HG03565 (cell line): ENCODE measurements around the gene ANKRD44.

Experiments
- ATAC-seq: cut with Tn5 transposase; IDR thresholded peaks from one replicate; pipeline ENCODE4 v1.9.1; 2021; ENCODE audit warnings: mild to moderate bottlenecking, moderate library complexity; ENCODE audit not compliant: unreplicated experiment

The ANKRD44 gene

DNA sequence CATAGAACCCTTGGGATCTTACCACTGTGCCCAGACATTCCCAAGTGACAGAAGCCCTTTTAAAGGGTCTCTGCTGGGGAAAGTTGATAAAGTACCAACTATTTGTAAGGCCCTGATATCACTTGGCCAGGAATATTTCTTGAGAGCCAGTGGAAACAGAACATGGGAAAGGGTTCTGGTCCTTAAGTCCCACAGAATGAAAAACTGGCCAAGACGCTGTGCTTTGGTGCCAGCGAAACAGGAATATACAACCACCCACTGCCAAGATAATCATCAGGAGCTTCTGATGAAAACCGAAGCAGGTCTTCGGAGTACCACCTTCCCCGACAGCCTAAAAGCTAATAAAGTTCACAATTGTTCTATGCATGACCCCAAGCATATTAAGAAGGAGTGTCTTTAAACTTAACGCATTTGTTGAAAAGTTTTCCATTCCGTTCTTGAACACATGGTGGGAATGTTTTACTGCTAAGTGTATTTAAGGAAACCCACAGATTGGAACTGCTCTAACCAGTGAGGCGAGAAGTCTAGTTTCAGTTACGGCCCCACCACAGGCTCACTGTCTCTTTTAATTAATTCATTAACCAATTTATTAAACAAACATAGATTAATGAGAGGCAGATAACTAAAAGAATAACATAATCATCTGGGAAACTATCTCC is 152.6 kb downstream of the ANKRD44 start:
- no peak for ATAC-seq

DNA sequence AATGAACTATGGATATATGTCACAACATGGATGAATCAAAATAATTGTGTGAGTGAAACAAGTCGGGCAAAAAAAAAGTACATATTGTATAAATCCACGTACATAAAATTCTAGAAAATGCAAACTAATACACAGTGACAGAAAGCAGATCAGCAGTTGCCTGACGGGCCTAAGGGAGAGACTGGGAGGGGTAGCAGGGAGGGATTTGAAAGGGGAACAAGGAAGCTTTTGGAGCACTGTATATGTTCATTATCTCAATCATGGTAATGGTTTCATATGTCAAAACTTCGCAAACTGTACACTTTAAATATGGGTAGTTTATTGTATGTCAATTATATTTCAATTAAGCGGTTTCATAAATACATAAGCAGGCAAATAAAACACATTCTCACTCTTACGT is 153.8 kb downstream of the ANKRD44 start:
- ATAC-seq = no peak

DNA sequence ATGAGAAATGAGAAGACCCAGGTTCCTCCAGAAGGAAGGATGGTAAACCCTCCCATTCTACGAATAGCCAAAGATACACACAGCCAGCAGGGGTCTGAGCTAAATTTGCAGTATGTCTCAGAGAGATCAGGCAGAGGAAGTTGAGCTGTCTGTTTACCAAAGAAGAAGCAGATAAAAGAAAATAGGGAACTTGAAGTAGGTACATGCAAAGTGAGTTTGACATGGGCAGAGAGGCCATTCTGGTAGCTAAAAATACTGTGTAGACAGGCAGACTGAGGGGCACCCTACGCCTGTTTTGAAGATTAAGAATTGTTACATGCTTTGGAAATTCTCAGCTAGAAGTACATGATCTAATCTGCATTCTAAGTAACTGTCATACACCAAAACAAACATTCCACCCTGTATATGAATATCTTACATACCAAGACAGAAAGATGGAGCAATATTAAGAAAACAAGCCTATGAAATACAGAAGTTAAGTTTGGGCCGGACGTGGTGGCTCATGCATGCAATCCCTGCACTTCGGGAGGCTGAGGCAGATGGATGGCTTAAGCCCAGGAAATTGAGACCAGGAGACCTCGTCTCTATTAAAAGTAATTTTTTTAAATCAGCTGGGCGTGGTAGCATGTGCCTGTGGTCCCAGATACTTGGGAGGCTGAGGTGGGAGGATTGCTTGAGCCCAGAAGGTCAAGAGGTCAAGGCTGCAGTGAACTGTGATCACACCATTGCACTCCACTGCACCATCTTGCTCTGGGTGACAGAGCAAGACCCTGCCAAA is 157.9 kb downstream of the ANKRD44 start:
- peak; percentile 86 for ATAC-seq

DNA sequence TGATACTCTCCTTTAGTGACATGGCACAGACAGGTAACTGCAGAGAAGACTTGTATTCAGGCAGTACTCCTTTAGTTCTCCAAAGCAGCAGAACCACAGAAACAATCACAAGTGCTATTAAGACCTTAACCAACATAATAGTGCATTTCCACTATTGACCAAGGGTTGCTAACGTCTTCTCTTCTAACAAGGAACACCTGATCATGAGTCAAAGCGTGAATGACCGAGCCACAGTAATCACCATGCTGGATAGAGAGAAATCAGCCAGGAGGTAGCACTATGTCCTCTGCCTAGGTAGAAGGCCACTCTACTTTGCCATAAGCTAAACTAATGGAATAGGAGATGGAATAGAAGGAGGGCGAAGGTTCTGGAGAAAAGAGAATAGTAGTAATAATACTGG is 161.0 kb downstream of the ANKRD44 start:
- ATAC-seq = no peak

DNA sequence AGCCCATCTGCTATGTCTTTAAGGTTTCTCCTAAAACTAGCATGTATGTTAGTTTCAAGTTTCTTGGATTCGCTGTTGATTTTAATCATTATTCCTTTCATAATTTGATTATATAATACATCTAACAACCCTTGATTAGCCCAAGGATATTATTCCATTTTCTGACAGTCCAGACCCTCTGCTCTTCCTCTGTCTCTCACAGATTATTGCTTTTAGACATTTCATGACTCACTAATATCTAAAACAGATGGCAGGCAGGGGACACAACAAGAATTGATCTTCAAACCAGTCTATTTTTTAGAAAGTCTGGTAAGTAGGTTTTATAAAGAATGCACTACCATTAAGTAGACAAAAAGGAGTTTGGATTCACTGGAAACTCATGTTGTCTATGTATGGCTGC is 162.2 kb downstream of the ANKRD44 start:
- ATAC-seq = no peak

DNA sequence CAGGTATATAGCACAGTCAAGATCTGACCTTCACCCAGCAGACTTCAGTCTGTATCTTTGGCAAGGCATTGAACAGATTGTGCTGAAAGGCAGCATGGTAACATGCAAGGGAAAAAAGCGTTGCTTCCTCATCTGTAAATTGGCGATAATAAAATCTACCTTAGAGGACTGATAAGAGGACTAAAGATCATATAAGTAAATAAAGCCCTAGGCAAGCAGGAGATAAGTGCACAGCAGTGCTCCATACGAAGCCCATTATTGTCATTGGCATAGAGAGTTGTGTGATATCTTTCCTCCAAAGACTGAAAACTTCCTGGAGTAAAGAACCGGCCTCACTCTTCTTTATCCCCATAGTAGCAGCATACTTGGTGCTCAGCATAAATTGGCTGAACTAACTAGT is 162.6 kb downstream of the ANKRD44 start:
- ATAC-seq = no peak

DNA sequence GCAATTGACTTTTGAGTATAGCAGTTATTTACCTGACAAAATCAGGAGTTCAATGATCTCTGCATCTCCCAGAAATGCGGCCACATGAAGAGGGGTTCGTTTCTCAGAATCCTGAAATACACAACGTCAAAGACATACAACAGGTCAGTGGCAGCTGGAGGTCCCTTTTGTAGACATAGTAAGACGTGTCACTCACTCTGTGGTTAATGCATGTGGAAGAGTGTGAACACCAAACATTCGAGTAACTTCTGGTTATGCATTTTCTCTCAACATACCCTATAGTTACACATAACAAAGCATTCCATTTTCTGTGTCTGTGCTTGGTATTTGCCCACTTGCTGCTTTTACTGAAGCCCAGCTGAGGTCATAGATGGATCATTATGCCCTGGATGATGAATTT is 163.6 kb downstream of the ANKRD44 start:
- ATAC-seq = no peak

DNA sequence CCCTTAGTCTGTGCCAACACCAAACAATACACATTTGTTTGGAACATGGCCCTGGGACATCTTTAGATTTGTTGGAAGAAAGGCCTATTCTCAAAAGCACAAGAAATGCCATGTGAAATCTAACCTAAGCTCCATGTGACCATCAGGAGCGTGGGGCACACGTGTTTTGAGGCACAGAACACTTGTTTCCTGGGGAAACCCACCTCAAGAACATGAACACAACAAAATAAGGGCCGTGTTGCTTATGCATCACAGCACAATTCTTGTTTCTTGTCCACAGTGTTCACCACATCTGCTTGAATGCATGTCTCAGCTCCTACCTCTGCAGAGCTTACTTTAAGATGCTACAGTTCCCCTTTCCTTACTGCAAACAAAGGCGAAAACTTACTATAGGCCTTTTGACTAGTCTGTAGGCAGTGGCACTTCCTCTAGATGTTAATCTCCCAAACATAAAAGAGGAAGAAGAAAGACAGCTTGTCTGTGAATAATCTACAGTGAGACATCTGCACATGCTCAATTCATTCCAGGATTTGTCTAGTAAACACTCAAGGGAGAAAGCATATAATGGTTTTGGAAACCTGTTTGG is 165.0 kb downstream of the ANKRD44 start:
- peak; percentile 96 for ATAC-seq

DNA sequence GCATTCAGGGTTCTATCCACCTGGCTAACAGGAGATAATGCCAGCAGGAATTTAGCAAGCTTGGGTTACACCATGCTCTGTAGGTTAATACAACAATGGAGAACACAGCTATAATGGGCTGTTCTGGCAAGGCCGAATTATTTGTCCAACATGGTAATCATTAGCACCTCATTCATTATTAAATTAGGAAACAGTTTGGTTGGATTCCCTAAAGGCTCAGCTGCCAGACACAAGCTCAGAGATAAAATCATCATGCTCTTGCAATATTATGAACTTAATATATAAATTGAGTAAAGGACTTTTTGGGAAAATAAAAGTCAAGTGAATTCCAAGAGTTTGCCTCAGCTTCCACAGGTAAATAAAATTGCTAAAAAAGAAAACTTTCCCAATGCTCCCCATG is 166.4 kb downstream of the ANKRD44 start:
- ATAC-seq = no peak

DNA sequence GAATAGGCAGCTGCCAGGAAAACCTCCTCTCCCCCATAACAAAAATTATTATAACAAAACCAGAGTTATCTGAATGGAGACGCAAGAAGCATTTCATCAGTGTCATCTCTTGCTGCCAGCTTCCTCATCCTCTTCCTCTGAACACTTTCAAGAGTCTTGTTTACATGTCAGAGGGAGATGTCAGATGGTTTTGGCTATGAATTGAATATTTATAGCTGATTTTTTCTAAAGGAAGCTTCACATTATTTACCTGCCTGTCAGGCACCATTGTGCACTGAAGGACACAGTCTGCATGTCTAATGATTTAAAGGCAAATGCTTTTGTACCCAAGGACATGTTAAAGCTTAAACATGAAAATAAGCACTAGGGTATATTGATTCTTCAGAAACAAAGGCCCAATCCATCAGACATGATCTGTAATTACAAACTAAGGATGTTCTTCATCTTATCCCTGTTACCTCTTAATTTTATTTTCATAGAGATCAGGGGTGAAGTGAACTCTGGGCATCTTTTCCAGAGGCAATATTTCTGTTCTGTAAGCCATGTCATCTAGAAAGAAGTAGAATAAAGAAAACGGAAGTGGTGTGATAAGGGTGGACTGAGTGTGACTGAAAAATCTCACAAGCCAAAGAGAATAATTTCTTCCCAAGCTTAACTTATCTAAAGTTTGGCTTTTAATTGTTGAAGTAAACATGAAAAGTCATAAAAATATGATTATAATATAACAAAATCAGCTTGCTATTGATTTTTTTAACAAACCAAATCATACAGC is 168.7 kb downstream of the ANKRD44 start:
- no peak for ATAC-seq

DNA sequence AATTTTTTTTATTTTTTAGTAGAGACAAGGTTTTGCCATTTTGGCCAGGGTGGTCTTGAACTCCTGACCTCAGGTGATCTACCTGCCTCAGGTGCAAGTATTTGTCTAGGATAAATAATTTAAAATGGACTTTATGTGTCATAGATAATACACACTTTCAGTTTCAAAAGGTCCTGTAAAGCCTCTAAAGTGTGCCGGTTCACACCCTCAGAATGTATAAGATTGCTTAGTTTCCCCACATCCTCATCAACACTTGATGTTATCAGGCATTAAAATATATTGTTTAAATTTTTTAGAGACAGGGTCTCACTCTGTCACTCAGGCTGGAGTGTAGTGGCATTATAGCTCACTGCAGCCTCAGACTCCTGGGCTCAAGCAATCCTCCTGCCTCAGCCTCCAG is 170.5 kb downstream of the ANKRD44 start:
- no peak for ATAC-seq

DNA sequence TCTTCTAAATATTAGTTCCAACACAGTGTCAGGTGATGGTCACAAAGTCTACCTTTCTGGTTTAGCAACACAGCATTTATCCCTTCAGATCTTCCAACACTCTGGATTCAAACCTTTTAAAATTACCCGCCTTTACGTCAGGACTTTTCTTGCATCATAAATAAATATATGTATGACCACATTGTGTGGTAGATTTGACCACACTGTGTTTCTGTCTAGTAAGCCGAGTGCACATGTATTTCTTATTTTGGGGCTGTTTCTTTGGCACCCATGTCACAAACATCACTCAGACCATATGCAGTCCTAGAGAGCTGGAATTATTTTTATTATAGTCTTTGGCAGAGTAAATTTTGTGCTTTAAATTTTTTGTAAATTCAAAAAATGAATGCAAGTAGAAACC is 172.1 kb downstream of the ANKRD44 start:
- ATAC-seq = no peak

DNA sequence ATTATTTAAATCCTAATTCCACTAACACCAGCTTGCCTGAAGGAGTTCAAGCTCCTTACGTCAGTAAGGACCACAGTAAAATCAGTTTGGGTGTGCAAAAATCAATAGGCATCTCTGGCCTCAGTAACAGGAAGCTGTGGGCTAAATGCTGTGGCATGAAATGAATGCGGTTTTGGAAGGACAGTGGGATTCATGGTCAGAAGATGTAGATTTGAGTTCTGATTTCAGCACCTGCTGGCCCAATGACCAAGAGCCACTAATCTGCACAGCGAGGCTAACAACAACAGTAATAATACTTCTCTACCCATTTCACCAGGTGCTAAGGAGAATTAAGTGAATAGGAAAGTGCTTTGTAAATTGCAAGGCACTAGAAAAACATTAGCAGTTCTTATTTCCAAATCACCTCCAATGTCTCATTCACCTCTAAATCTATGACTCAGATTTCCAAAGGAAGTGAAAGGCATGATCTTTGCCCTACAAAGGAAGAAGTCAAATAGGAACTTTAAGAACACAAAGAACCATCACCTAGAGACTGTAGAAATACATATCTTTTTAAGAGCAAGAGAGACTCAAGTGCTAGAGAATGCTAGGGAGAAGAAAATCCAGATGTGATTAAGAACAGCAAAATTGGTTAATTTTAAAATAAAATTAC is 172.6 kb downstream of the ANKRD44 start:
- ATAC-seq = no peak

DNA sequence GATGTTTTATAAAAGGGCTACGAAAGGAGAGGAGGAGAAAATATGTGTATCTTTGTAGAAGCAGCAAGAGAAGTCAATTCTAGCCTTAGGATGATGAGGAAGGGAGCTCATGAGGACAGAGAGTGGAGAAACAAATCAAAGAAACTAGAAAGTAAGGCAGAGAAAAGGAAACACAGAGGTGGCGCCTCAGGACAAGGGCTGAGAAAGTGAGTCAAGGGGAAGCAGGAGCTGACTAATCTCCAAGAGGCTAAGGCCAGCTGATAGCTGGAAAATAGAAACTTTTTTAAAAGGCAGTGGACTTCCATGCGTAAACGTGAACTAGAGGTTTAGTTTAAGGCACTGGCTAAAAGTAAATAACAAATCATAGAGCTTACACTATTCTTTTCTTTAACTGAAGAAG is 173.3 kb downstream of the ANKRD44 start:
- ATAC-seq = no peak

DNA sequence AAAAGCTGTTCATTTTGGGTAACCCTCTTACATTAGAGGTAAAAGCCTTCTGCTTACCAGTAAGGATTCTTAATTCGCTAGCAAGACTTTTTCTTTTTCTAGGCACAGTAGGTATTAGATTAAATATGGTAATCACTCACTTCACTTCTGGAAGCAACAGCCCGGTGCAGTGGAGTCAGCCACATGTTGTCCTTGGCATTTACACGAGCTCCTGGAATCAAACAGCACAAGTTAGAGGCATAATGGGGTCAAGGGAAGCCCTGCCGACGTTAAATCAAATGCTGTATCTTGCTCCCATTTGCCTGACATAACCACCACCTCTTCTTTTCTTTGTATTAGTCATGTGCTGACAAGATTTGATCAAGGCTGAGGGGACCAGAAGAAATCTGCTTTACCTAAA is 174.1 kb downstream of the ANKRD44 start:
- no peak for ATAC-seq

DNA sequence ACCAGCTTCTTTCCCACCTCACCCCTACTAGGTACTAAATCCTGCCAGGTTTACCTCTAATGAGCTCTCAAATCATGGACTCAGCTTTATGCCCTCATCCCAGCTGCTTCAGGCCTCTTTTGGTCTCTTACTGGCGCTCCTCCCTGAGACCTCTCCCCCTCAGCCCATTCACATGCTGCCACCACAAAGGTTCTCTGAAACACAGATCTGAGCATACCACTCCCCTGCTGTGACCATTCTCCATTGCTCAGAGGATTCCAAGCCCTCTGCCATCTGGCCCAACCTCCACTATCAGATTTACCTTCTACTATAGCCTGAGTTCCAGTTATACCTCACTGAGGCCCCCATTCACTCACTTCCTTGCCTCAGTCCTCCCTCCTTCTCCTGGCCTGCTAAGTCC is 174.8 kb downstream of the ANKRD44 start:
- no peak for ATAC-seq

DNA sequence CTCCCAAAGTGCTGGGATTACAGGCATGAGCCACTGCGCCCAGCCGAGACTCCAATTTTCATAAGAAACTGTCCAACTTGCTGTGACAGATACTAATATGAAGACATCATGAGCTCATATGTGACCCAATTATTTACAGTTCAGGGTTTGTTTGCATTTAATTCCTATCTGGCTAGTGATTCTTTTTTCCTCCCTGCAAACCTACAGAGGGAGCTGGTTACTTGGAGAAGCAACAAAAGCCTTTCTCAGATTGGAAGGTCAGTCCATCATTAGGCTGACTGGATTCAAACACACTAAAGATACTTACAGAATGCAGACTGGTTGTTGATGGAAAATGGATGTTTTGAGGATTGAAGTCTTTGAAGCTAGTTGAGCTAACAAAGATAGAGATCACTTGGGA is 176.4 kb downstream of the ANKRD44 start:
- ATAC-seq = no peak

DNA sequence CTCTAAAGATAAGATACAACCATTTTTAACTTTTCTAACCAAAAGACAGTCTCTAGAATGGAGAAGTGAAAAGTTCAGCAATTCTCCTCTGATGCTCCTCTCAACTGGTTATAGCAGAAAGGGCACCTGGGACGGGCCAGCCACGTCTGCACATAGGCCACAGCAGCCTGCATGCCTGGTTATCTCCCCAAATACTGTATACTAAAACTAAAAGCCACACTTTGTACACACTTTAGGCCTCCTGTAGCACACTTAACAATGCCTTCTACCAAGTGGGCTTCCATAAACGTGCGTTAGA is 179.1 kb downstream of the ANKRD44 start:
- peak; percentile 69 for ATAC-seq

DNA sequence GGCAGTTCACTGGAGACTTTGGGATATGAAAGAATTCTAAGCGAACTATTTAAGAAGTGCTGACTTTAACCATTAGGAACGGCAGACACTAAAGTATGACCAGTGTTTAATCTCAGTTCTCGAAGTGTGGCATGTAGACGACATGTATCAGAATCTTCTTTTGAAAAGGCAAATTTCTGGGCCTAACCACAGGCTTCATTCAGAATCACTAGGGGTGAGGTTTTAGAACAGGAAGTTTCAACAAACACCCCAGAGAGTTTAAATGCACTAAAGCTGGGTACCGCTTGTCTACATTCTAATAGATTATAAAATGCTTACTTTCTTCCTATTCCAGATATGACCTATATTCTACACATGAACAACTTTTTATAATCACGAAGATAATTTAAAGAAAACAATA is 180.3 kb downstream of the ANKRD44 start:
- peak; percentile 70 for ATAC-seq

DNA sequence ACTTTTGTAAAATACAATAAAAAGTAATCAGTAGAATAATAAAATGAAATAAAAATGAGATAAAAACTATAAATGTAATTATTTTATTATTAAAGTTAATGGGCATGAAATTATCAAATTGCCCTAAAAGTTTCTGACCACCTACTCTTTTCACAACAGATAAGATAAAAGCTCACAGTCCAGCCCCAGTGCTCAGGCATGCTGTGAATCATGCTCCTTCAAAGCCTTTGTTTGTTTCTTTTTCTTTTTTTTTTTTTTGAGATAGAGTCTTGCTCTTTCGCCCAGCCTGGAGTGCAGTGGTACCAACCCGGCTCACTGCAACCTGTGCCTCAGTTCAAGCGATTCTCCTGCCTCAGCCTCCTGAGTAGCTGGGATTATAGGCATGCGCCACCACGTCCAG is 181.7 kb downstream of the ANKRD44 start:
- ATAC-seq = no peak

DNA sequence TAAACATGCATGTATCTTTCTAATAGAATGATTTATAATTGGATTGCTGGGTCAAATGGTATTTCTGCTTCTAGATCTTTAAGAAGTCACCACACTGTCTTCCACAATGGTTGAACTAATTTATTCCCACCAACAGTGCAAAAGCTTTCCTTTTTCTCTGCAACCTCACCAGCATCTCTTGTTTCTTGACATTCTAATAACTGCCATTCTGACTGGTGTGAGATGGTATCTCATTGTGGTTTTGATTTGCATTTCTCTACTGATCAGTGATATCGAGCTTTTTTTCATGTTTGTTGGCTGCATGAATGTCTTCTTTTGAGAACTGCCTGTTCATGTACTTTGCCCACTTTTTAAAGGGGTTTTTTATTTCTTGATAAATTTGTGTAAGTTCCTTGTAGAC is 182.5 kb downstream of the ANKRD44 start:
- ATAC-seq = no peak
